ENCODE data around the gene ATG10.
A peak's percentile ranks its signal among the peaks of the same experiment; 100 is the strongest.

ATG10 gene

GRCh38 chr5:82278711-82279370 lies 307.0 kb downstream of the ATG10 start:
- DNase-seq (ENCODE audit: low read depth) = no peak

GRCh38 chr5:82283893-82284292 lies 312.1 kb downstream of the ATG10 start:
- DNase-seq (ENCODE audit: low read depth) = no peak
- H3K4me3 ChIP-seq (ENCODE audit: low read depth, low read length) = no peak overlapping the region
- TF ChIP-seq CTCF (IDR thresholded peaks at IDR 0.05; ENCODE audit: control insufficient read depth, extremely low read depth, insufficient read depth) = no peak

More at GRCh38 chr5:82278711-82279370, 307.0 kb downstream of the ATG10 start:
- H3K4me3 ChIP-seq (ENCODE audit: low read depth, low read length) = peak overlapping the region; percentile 90
- TF ChIP-seq CTCF (IDR thresholded peaks at IDR 0.05; ENCODE audit: control insufficient read depth, extremely low read depth, insufficient read depth) = no peak

DNA sequence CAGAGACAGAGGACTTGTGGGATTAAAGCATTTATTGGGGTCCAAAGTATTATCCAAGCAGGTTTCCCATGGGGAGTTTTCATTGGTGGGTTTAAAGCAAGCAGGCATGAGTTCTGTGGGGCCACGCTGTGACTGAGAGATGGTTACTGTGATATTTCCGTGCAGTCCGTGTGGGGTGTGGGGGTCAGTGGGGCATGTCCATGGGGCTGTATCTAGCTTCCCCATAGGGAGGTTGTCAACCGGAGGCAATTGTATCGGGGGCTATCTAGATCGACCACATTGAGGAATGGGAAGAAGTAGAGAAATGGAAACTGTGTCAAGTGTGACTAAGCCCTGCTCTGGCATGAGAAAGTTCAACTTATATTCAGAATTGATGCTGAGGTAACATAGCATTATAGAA lies 313.4 kb downstream of the ATG10 start:
- no peak for DNase-seq (ENCODE audit: low read depth)
- H3K4me3 ChIP-seq (ENCODE audit: low read depth, low read length) = no peak overlapping the region
- no peak for TF ChIP-seq CTCF (IDR thresholded peaks at IDR 0.05; ENCODE audit: control insufficient read depth, extremely low read depth, insufficient read depth)

- peak; percentile 30 for DNase-seq (ENCODE audit: low read depth)
- TF ChIP-seq CTCF (IDR thresholded peaks at IDR 0.05; ENCODE audit: control insufficient read depth, extremely low read depth, insufficient read depth) = no peak
- no peak overlapping the region for H3K4me3 ChIP-seq (ENCODE audit: low read depth, low read length)
Observed at GRCh38 chr5:82287625-82288024, 315.8 kb downstream of the ATG10 start.

GRCh38 chr5:82290005-82290404 lies 318.2 kb downstream of the ATG10 start:
- no peak overlapping the region for H3K4me3 ChIP-seq (ENCODE audit: low read depth, low read length)
- no peak for TF ChIP-seq CTCF (IDR thresholded peaks at IDR 0.05; ENCODE audit: control insufficient read depth, extremely low read depth, insufficient read depth)
- no peak for DNase-seq (ENCODE audit: low read depth)

DNA sequence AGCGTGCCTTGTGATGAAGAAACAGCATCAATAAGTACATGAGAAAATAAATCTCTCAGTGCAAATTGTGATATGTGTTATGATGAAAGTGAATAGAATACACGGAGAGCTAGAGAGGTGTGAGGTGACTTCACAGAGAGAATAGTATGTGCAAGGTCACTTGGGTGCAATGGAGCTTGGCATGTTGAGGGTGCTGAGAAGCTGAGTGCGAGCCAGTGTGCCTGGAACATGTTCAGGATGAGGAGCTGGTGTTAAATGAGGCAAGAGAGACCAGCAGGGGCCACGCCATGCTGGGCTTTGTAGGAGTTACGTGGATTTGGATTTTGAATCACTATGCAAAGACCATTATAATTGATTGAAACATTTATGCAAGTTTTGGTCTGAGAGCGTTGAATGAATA lies 319.1 kb downstream of the ATG10 start:
- DNase-seq (ENCODE audit: low read depth) = no peak
- H3K4me3 ChIP-seq (ENCODE audit: low read depth, low read length) = no peak overlapping the region
- no peak for TF ChIP-seq CTCF (IDR thresholded peaks at IDR 0.05; ENCODE audit: control insufficient read depth, extremely low read depth, insufficient read depth)

DNA sequence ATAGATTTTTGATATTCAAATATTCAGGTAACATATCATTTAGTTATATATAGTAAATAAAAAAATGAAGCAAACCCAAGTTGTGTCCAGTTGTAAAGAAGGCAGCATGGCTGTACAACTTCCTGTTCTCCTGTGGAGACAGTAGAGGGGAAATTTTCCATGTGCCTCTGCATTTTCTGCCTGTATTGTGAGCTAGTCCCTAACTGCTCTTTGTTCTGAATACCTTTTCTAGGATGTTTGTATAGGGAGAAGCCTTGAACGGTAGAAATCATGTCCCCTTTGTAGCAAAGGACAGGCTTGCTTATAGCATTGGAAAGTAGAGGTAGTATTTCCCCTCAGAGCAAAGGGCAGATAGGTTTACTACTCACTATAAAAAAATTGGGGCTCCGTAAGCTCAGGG lies 319.6 kb downstream of the ATG10 start:
- no peak for TF ChIP-seq CTCF (IDR thresholded peaks at IDR 0.05; ENCODE audit: control insufficient read depth, extremely low read depth, insufficient read depth)
- H3K4me3 ChIP-seq (ENCODE audit: low read depth, low read length) = no peak overlapping the region
- no peak for DNase-seq (ENCODE audit: low read depth)

Measured in LNCaP clone FGC (cell line).